GM21528 (cell line): ENCODE results near the gene OR2A1.
"Not testable (repeated sequence)": the region's sequence is repeated elsewhere in the genome, so short reads cannot be mapped to it uniquely, and the experiment has no call there.

Experiments used
- ATAC-seq: cut with Tn5 transposase; IDR thresholded peaks from one replicate; pipeline ENCODE4 v1.9.1; 2021; ENCODE audit warnings: mild to moderate bottlenecking, moderate library complexity; ENCODE audit not compliant: unreplicated experiment, low FRiP score

The OR2A1 gene

GRCh38 chr7:144311872-144312469, at the start of gene OR2A1:
OR2A1 (plus strand) TSS chr7:144312419; CDS start chr7:144318125, 5,706 bp downstream.
- not testable (repeated sequence) for ATAC-seq

- ATAC-seq = not testable (repeated sequence)
Observed at GRCh38 chr7:144264692-144265091, 47.5 kb upstream of the OR2A1 start, which contains the start of gene OR2A7. OR2A7 (minus strand) TSS chr7:144264792; CDS start chr7:144259628, 5,164 bp downstream.

- not testable (repeated sequence) for ATAC-seq
Observed at GRCh38 chr7:144269188-144269587, 43.0 kb upstream of the OR2A1 start, which contains the start of gene CTAGE8. CTAGE8 (minus strand) TSS chr7:144269288; CDS start chr7:144269250, 38 bp downstream.

GRCh38 chr7:144275281-144275680, 36.9 kb upstream of the OR2A1 start:
- ATAC-seq = not testable (repeated sequence)

GRCh38 chr7:144280010-144280409, 32.2 kb upstream of the OR2A1 start:
- peak; percentile 45 for ATAC-seq

GRCh38 chr7:144281981-144282380, 30.2 kb upstream of the OR2A1 start:
- ATAC-seq = not testable (repeated sequence)

GRCh38 chr7:144282490-144282889, 29.7 kb upstream of the OR2A1 start:
- ATAC-seq = not testable (repeated sequence)

- not testable (repeated sequence) for ATAC-seq
Observed at GRCh38 chr7:144283716-144284115, 28.5 kb upstream of the OR2A1 start.

GRCh38 chr7:144287171-144287784, 24.9 kb upstream of the OR2A1 start:
- not testable (repeated sequence) for ATAC-seq

- not testable (repeated sequence) for ATAC-seq
Observed at GRCh38 chr7:144291607-144292006, 20.6 kb upstream of the OR2A1 start.

- not testable (repeated sequence) for ATAC-seq
Observed at GRCh38 chr7:144292384-144293161, 19.6 kb upstream of the OR2A1 start.

- ATAC-seq = peak; percentile 82
Observed at GRCh38 chr7:144293794-144294499, 18.3 kb upstream of the OR2A1 start.

- ATAC-seq = not testable (repeated sequence)
Observed at GRCh38 chr7:144302578-144303303, 9.5 kb upstream of the OR2A1 start.

- not testable (repeated sequence) for ATAC-seq
Observed at GRCh38 chr7:144303607-144304006, 8.6 kb upstream of the OR2A1 start.

- ATAC-seq = not testable (repeated sequence)
Observed at GRCh38 chr7:144305156-144305555, 7.1 kb upstream of the OR2A1 start.

- ATAC-seq = not testable (repeated sequence)
Observed at GRCh38 chr7:144309702-144310101, 2.5 kb upstream of the OR2A1 start.

- not testable (repeated sequence) for ATAC-seq
Observed at GRCh38 chr7:144311218-144311617, 1.0 kb upstream of the OR2A1 start.

GRCh38 chr7:144317537-144317936, 5.3 kb downstream of the OR2A1 start:
- ATAC-seq = not testable (repeated sequence)

GRCh38 chr7:144319547-144319946, 7.3 kb downstream of the OR2A1 start:
- not testable (repeated sequence) for ATAC-seq
